HG03442 (cell line): ENCODE measurements around the gene SUDS3.
"Not testable (repeated sequence)": the region's sequence is repeated elsewhere in the genome, so short reads cannot be mapped to it uniquely, and the experiment has no call there.

Experiments
- ATAC-seq: cut with Tn5 transposase; IDR thresholded peaks from one replicate; pipeline ENCODE4 v1.9.1; 2021; ENCODE audit warnings: mild to moderate bottlenecking, moderate library complexity; ENCODE audit not compliant: unreplicated experiment

The SUDS3 gene

GRCh38 chr12:118376089-118377020, at the start of gene SUDS3:
SUDS3 (plus strand) TSS chr12:118376555; CDS start chr12:118376692, 137 bp downstream.
- ATAC-seq: peak; percentile 24

- ATAC-seq: no peak
Observed at GRCh38 chr12:118326991-118327390, 49.4 kb upstream of the SUDS3 start.

DNA sequence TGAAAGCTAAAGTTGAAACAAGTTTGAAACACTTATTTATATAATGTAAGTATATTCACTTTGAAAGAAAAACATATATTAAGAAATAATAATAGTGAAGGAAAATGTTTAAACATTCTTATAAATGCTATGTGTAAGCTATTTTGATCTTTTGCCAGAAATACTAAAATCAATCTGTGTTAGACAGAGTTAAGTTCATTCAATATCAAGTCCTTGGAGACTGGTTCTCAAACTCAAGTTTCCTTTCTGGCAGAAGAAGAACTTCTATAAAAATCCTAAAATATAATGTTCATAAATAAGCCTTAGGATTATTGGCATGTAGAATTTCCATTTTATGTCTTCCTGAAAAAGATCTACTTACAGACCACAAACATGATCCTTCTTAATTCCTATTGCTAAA, 49.0 kb upstream of the SUDS3 start:
- ATAC-seq: no peak

DNA sequence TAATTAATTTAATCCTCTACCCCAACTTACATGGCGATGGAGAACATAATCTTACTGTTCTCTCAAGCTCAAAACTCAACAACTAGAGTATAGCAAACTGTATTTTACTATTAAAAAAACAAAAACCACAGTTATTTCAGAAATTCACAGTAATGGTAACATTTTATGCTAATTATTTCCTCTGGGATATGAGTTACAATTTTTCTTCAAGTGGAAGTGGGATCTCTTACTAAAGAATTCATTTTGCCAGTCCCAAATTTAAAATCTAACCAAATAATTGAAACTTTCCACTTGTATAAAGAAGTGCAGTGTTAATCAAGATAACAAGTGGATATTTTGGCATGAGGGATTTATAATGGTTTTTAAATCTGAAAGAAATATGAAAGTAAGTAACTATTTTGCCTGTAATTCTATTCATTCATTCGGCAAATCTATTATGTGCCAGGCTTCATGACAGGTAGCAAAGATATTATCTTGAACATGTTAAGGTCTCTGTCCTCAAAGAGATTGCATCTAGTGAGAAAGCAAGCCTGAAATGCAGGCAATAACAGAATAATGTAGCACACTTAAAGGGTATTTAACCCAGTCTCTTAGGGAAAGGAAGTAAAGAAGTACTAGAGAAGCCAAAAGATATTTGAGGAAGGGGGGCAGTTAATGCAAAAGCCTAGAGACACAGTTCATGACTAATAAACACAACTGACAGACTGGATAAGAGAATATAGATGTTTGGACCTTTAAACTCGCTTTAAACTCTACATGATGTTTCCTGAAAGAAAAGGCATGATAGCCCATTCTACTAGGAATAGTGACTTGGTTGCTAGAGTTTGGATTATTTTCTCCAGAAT, 47.6 kb upstream of the SUDS3 start:
- ATAC-seq: no peak

GRCh38 chr12:118330421-118331018, 45.8 kb upstream of the SUDS3 start:
- ATAC-seq: no peak

DNA sequence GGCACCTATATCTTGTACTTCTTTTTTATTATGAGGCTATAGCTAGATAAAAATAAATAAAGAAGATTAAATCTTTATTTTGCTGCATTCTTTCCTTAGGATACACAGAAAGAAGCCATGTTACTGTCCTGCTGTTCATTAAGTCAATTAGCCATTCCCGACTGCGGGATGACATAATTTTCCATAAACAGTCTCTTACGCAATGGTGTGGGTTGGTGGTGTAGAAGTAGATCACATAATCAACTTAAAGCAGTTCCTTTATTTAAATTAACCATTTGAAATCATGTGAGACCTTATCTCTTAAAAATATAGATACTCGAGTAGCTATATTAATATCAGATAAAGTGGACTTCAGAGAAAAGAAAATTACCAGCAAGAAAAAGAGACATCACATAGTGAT, 43.8 kb upstream of the SUDS3 start:
- ATAC-seq: no peak

DNA sequence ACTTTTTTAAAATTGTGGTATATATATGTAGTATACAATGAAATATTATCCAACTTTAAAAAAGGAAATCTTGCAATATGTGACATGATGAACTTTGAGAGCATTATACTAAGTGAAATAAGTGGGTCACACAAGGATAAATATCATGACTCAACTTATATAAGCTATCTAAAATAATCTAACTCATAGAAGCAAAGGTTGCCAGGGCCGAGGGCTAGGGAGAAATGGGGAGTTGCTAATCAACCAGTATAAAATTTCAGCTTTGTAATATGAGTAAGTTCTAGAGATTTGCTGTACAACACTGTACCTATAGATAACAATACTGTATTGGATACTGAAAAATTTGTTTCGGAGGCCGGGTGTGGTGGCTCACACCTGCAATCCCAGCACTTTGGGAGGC, 42.1 kb upstream of the SUDS3 start:
- no peak for ATAC-seq

GRCh38 chr12:118334939-118335567, 41.3 kb upstream of the SUDS3 start:
- no peak for ATAC-seq

- ATAC-seq: no peak
Observed at GRCh38 chr12:118336123-118336522, 40.2 kb upstream of the SUDS3 start.

DNA sequence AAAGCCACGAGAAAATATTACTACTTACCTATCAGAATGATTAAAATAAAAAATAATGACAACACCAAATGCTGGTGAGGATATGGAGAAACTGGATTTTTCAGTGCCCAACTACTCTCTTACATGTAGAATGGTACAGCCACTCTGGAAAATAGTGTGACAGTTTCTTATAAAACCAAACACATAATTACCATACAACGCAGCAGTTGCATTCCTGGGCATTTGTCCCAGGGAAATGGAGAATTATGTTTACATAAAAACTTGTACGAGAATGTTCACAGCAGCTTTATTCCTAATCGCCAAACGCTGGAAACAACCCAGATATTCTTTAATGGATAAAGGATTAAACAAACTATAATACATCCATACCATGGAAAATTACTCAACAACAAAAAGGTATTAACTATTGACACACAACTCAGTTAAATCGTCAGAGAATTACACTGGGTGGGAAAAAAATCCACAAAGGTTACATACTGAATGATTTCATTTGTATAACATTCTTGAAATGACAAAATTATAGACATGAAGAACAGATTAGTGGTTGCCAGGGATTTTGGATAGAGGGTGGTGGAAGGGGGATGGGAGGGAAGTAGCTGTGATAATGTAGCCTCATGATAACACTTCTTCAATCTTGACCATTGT, 39.0 kb upstream of the SUDS3 start:
- no peak for ATAC-seq

DNA sequence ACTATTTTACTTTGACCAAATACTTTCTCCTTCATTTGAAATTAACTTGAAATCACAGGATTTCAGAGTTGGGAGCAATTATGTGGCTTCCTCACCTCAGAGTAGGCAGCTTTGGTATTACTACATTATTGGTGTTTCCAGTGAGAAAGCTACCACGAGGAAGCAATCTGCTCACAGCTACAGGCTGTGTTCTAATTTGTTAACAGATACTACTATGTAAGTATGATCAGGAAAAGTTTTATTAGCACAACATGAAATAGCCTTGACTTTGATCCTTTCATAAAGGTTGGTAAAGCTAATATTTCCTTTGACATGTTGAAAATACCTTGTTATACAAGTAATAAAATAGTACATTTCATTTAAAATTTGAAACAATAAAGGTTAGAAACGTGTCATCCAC, 34.3 kb upstream of the SUDS3 start:
- ATAC-seq: no peak

GRCh38 chr12:118344829-118345228, 31.5 kb upstream of the SUDS3 start:
- no peak for ATAC-seq

- no peak for ATAC-seq
Observed at GRCh38 chr12:118345355-118345754, 31.0 kb upstream of the SUDS3 start.

GRCh38 chr12:118346895-118347294, 29.5 kb upstream of the SUDS3 start:
- peak; percentile 72 for ATAC-seq

- ATAC-seq: no peak
Observed at GRCh38 chr12:118347916-118348315, 28.4 kb upstream of the SUDS3 start.

DNA sequence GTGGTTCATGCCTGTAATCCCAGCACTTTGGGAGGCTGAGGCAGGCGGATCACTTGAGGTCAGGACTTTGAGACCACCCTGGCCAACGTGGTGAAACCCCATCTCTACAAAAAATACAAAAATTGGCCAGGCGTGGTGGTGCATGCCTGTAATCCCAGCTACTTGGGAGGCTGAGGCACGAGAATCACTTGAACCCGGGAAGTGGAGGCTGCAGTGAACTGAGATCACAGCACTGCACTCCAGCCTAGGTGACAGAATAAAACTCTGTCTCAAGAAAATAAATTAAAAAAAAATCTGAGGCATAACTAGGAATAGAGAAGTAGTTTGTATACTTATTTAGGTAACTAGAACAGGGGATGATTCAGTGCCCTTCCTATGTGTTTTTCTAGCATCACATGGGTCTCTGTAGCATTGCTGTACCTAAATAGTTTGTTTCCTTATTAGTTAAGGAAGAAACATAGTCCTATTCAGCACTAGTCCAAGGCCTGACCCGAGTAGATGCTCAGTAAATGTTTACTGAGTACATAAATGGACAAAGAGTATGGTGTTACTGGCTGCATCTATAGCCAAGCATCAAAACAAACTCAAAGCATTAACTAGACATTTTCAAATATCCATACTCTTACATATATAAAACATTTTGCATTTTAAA, 25.3 kb upstream of the SUDS3 start:
- ATAC-seq: no peak

- ATAC-seq: no peak
Observed at GRCh38 chr12:118353721-118354120, 22.6 kb upstream of the SUDS3 start.

- ATAC-seq: not testable (repeated sequence)
Observed at GRCh38 chr12:118354503-118354902, 21.9 kb upstream of the SUDS3 start.

GRCh38 chr12:118354903-118355302, 21.5 kb upstream of the SUDS3 start:
- no peak for ATAC-seq

DNA sequence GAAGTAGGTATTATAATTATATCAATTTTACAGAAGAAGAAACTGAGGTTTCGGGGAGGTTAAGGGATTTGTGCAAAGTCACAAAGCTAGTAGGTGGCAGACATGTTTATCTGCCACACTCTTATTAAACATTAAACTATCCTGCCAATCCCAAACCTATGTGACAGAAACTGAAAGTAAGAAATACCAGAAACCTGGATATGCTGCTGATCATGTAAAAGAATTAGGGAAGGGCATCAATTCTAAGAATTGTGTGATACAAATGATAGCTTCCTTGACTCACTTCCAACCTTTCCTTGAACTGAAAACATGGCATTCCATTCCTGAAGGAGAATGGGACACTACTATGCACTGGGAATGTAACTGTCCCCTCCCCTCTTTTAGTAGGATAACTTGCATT, 20.5 kb upstream of the SUDS3 start:
- no peak for ATAC-seq
